Transverse colon (tissue), 3 donors: ENCODE data around the gene SBSN.

ENCODE experiments used
- EP300 ChIP-seq: sonication (generic); formaldehyde crosslinking; IDR thresholded peaks from one replicate; pipeline ENCODE4 v1.6.1; 2017; ENCODE audit warnings: antibody characterized with exemption, low read depth
- POLR2AphosphoS5 ChIP-seq, 3 donors: sonication (generic); formaldehyde crosslinking; IDR thresholded peaks; one replicate each; pipeline ENCODE4 v1.6.1; 2016; ENCODE audit warnings: antibody characterized with exemption in 3 of 3

- no peak for TF ChIP-seq POLR2AphosphoS5 (IDR thresholded peaks at IDR 0.05)
- no peak for TF ChIP-seq EP300
Measured at GRCh38 chr19:35501684-35502083, 26.4 kb downstream of the SBSN start.
